ENCODE results near the gene PFDN4. TPM values are rescaled to one million over a fixed set of nuclear protein-coding genes. Genes with fewer than 3 reads are reported as not detected.
"Not testable (repeated sequence)": the region's sequence is repeated elsewhere in the genome, so short reads cannot be mapped to it uniquely, and the experiment has no call there.

PFDN4 gene
- total RNA-seq, 4 donors from 2014 or later = 36.8 to 90.2 (median 64.8) TPM

- DNase-seq (no peak), ATAC-seq (no peak)
- H3K4me3 ChIP-seq = no peak overlapping the region
- H3K27ac ChIP-seq = no peak overlapping the region
- no peaks in the 10 kb centered on the region for H3K36me3 ChIP-seq
- intact Hi-C loops (cut with DNase I; ENCODE audit: low total_unique reads) = no loop called here
- no peaks in the 10 kb centered on the region for H3K9me3 ChIP-seq
- in situ Hi-C loops (cut with MboI; ENCODE audit: low sequenced_read_pairs in 4 of 4) = no loop called here
- H3K4me1 ChIP-seq = no peaks in the 10 kb centered on the region
- no peaks in the 10 kb centered on the region for H3K27me3 ChIP-seq
- TF ChIP-seq, protein P1, sequence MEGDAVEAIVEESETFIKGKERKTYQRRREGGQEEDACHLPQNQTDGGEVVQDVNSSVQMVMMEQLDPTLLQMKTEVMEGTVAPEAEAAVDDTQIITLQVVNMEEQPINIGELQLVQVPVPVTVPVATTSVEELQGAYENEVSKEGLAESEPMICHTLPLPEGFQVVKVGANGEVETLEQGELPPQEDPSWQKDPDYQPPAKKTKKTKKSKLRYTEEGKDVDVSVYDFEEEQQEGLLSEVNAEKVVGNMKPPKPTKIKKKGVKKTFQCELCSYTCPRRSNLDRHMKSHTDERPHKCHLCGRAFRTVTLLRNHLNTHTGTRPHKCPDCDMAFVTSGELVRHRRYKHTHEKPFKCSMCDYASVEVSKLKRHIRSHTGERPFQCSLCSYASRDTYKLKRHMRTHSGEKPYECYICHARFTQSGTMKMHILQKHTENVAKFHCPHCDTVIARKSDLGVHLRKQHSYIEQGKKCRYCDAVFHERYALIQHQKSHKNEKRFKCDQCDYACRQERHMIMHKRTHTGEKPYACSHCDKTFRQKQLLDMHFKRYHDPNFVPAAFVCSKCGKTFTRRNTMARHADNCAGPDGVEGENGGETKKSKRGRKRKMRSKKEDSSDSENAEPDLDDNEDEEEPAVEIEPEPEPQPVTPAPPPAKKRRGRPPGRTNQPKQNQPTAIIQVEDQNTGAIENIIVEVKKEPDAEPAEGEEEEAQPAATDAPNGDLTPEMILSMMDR (IDR thresholded peaks at IDR 0.05 in 4 of 5, conservative IDR thresholded peaks at IDR 0.05 in 1 of 5) = no peak
- no peak for TF ChIP-seq POLR2A (IDR thresholded peaks at IDR 0.05)
Measured at GRCh38 chr20:54237116-54237943, 29.4 kb downstream of the PFDN4 start.

DNA sequence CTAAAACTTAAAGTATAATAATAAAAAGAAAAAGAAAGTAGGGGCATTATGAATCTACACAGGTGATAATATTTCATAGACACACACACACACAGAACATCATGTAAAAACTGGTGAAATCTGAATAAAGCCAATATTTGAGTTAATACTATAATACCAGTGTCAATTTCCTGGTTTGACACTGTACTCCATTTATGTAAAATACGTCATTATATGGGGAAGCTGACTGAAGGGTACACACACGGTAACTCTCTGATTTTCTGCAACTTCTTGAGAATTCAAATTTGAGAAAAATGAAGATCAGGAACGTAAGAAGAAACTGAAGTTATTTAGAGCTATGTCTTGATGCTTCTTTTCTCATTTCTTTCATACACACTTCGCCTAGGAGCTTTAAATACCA is 36.2 kb downstream of the PFDN4 start:
- H3K27ac ChIP-seq = no peak overlapping the region
- H3K4me3 ChIP-seq = no peak overlapping the region
- intact Hi-C loops (cut with DNase I; ENCODE audit: low total_unique reads) = no loop called here
- TF ChIP-seq, protein P1 (IDR thresholded peaks at IDR 0.05 in 4 of 5, conservative IDR thresholded peaks at IDR 0.05 in 1 of 5) = no peak
- TF ChIP-seq POLR2A (IDR thresholded peaks at IDR 0.05) = no peak
- H3K36me3 ChIP-seq = no peaks in the 10 kb centered on the region
- in situ Hi-C loops (cut with MboI; ENCODE audit: low sequenced_read_pairs in 4 of 4) = no loop called here
- no peaks in the 10 kb centered on the region for H3K27me3 ChIP-seq
- no peaks in the 10 kb centered on the region for H3K4me1 ChIP-seq
- ATAC-seq (no peak), DNase-seq (no peak)
- H3K9me3 ChIP-seq = no peaks in the 10 kb centered on the region

DNA sequence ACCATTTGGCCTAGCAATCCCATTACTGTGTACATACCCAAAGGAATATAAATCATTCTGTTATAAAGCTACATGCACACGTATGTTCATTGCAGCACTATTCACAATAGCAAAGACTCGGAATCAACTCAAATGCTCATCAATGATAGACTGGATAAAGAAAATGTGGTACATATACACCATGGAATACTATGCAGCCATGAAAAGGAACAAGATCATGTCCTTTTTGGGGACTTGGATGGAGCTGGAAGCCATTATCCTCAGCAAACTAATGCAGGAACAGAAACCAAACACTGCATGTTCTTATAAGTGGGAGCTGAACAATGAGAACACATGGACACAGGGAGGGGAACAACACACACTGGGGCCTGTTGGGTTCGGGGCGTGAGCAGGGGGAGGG is 40.8 kb downstream of the PFDN4 start:
- H3K9me3 ChIP-seq; H3K4me1 ChIP-seq; H3K36me3 ChIP-seq; intact Hi-C loops (cut with DNase I; ENCODE audit: low total_unique reads); H3K4me3 ChIP-seq; DNase-seq; H3K27me3 ChIP-seq; in situ Hi-C loops (cut with MboI; ENCODE audit: low sequenced_read_pairs in 4 of 4); ATAC-seq; H3K27ac ChIP-seq: not testable (repeated sequence)

- Histone ChIP-seq H3K27ac (no peak overlapping the region), H3K9me3 (no peaks in the 10 kb centered on the region), H3K4me1 (no peaks in the 10 kb centered on the region), H3K27me3 (no peaks in the 10 kb centered on the region), H3K36me3 (no peaks in the 10 kb centered on the region), H3K4me3 (no peak overlapping the region)
- DNase-seq = no peak
- no peak for ATAC-seq
- no peak for TF ChIP-seq POLR2A (IDR thresholded peaks at IDR 0.05)
- TF ChIP-seq, protein P1 (IDR thresholded peaks at IDR 0.05 in 4 of 5, conservative IDR thresholded peaks at IDR 0.05 in 1 of 5) = no peak
- in situ Hi-C loops (cut with MboI; ENCODE audit: low sequenced_read_pairs in 4 of 4) = no loop called here
- intact Hi-C loops (cut with DNase I; ENCODE audit: low total_unique reads) = no loop called here
Measured at GRCh38 chr20:54250691-54251090, 42.8 kb downstream of the PFDN4 start.

- intact Hi-C loops (cut with DNase I; ENCODE audit: low total_unique reads) = no loop called here
- no peak for ATAC-seq
- no peaks in the 10 kb centered on the region for H3K9me3 ChIP-seq
Measured at GRCh38 chr20:54251096-54251495, 43.2 kb downstream of the PFDN4 start.

More at GRCh38 chr20:54251096-54251495, 43.2 kb downstream of the PFDN4 start:
- Histone ChIP-seq H3K36me3 (no peaks in the 10 kb centered on the region), H3K27ac (no peak overlapping the region), H3K27me3 (no peaks in the 10 kb centered on the region), H3K4me3 (no peak overlapping the region), H3K4me1 (no peaks in the 10 kb centered on the region)
- TF ChIP-seq, protein P1 (IDR thresholded peaks at IDR 0.05 in 4 of 5, conservative IDR thresholded peaks at IDR 0.05 in 1 of 5) = no peak
- no peak for TF ChIP-seq POLR2A (IDR thresholded peaks at IDR 0.05)
- in situ Hi-C loops (cut with MboI; ENCODE audit: low sequenced_read_pairs in 4 of 4) = no loop called here
- DNase-seq = no peak
